Astrocyte (in vitro differentiated cells and primary cell): ENCODE data around the gene KIF25.

Experiments used
- EZH2 ChIP-seq: IDR thresholded peaks from 2 replicates; pipeline ENCODE4 v1.6.1; 2012; ENCODE audit warnings: mild to moderate bottlenecking, low read length, inconsistent platforms; ENCODE audit not compliant: insufficient read depth
- TF ChIP-seq, protein P1 (sequence below): IDR thresholded peaks from 2 replicates; pipeline ENCODE4 v1.5.1; 2011; ENCODE audit warnings: low read depth, mild to moderate bottlenecking, inconsistent platforms, low read length, moderate library complexity; ENCODE audit not compliant: insufficient read depth

DNA sequence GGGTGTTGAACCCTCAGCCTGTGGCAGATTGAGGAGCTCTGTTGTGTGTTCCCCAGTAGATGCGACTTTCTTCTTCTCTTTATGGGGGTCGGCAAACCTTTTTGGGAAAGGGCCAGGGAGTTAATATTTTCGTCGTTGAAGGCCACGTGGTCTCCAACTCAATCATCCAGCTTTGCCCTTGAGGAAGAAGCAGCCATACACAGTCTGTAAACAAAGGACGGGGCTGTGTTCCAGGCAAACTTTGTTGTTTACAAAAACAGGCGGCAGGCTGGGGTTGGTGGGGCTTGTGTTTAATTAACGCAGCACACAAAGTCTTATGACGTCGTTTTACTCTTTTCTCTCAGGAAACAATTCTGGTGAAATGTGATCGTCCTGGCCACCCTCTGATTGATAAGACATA lies 20.2 kb downstream of the KIF25 start:
- TF ChIP-seq, protein P1, sequence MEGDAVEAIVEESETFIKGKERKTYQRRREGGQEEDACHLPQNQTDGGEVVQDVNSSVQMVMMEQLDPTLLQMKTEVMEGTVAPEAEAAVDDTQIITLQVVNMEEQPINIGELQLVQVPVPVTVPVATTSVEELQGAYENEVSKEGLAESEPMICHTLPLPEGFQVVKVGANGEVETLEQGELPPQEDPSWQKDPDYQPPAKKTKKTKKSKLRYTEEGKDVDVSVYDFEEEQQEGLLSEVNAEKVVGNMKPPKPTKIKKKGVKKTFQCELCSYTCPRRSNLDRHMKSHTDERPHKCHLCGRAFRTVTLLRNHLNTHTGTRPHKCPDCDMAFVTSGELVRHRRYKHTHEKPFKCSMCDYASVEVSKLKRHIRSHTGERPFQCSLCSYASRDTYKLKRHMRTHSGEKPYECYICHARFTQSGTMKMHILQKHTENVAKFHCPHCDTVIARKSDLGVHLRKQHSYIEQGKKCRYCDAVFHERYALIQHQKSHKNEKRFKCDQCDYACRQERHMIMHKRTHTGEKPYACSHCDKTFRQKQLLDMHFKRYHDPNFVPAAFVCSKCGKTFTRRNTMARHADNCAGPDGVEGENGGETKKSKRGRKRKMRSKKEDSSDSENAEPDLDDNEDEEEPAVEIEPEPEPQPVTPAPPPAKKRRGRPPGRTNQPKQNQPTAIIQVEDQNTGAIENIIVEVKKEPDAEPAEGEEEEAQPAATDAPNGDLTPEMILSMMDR = no peak
- TF ChIP-seq EZH2 = no peak
